Loucy (cell line): ENCODE results near the gene IGSF8.

Source experiments
- H2AFZ ChIP-seq: fragments of 200-600 bp; sonication (generic); 2 replicates; pipeline ENCODE4 v1.6.0; 2016; ENCODE audit warnings: antibody characterized with exemption, mild to moderate bottlenecking, low read length, moderate library complexity
- H3F3A ChIP-seq: fragments of 200-600 bp; 2 replicates; pipeline ENCODE4 v1.6.0; 2016; ENCODE audit warnings: antibody characterized with exemption, low read depth, mild to moderate bottlenecking
- H3K27me3 ChIP-seq: fragments of 200-600 bp; sonication (generic); 2 replicates; pipeline ENCODE4 v1.6.1; 2014; ENCODE audit warnings: low read length, mild to moderate bottlenecking; ENCODE audit not compliant: insufficient read depth, poor library complexity, severe bottlenecking
- H3K36me3 ChIP-seq: fragments of 200-600 bp; sonication (generic); 2 replicates; pipeline ENCODE4 v1.6.1; 2016; ENCODE audit warnings: low read length; ENCODE audit not compliant: insufficient read depth
- H3K4me1 ChIP-seq: fragments of 200-600 bp; sonication (generic); 2 replicates; pipeline ENCODE4 v1.5.1; 2014; ENCODE audit warnings: low read length, mild to moderate bottlenecking; ENCODE audit not compliant: insufficient read depth, poor library complexity, severe bottlenecking
- H3K4me2 ChIP-seq: fragments of 200-600 bp; sonication (generic); 2 replicates; pipeline ENCODE4 v1.6.0; 2014; ENCODE audit warnings: antibody characterized with exemption, low read length, low read depth, mild to moderate bottlenecking; ENCODE audit not compliant: poor library complexity, severe bottlenecking
- H3K4me3 ChIP-seq: fragments of 200-600 bp; sonication (generic); 2 replicates; pipeline ENCODE4 v1.5.1; 2014; ENCODE audit warnings: low read length, mild to moderate bottlenecking, mixed read lengths; ENCODE audit not compliant: poor library complexity, severe bottlenecking
- H3K79me2 ChIP-seq: fragments of 200-600 bp; sonication (generic); 2 replicates; pipeline ENCODE4 v1.6.1; 2014; ENCODE audit warnings: low read length; ENCODE audit not compliant: insufficient read depth
- H3K9ac ChIP-seq: fragments of 200-600 bp; sonication (generic); 2 replicates; pipeline ENCODE4 v1.6.0; 2014; ENCODE audit warnings: mild to moderate bottlenecking, low read depth, low read length, moderate library complexity; ENCODE audit not compliant: poor library complexity, severe bottlenecking
- H3K9me2 ChIP-seq: fragments of 200-600 bp; sonication (generic); replicated peaks from 2 replicates; pipeline ENCODE4 v1.6.1; 2016; ENCODE audit warnings: low read depth, low read length, mixed read lengths
- H3K9me3 ChIP-seq: fragments of 200-600 bp; sonication (generic); 2 replicates; pipeline ENCODE4 v1.6.1; 2014; ENCODE audit warnings: mild to moderate bottlenecking, antibody characterized with exemption, low read length, low read depth; ENCODE audit not compliant: insufficient read depth
- H4K20me1 ChIP-seq: fragments of 200-600 bp; sonication (generic); 2 replicates; pipeline ENCODE4 v1.6.0; 2014; ENCODE audit warnings: antibody characterized with exemption, low read length, mild to moderate bottlenecking; ENCODE audit not compliant: insufficient read depth, poor library complexity, severe bottlenecking
- CTCF ChIP-seq: fragments of 200-600 bp; sonication (generic); conservative IDR thresholded peaks from 2 replicates; pipeline ENCODE4 v1.5.1; 2014; ENCODE audit warnings: mild to moderate bottlenecking, antibody characterized with exemption, low read length
- EZH2phosphoT487 ChIP-seq: fragments of 200-600 bp; IDR thresholded peaks from 2 replicates; pipeline ENCODE4 v1.6.1; 2018; ENCODE audit warnings: antibody characterized with exemption, mild to moderate bottlenecking, moderate library complexity, borderline replicate concordance

Gene IGSF8

GRCh38 chr1:160082487-160082886, 15.9 kb downstream of the IGSF8 start:
- H3K4me3 ChIP-seq, result no peak overlapping the region
- H3K27me3 ChIP-seq, result no peaks in the 10 kb centered on the region
- H3K79me2 ChIP-seq, result no peaks in the 10 kb centered on the region
- H3K4me1 ChIP-seq, result no peaks in the 10 kb centered on the region
- no peak overlapping the region for H3K4me2 ChIP-seq
- TF ChIP-seq EZH2phosphoT487, result no peak
- TF ChIP-seq CTCF, result no peak
- no peak overlapping the region for H3K9ac ChIP-seq
- no peaks in the 10 kb centered on the region for H3K36me3 ChIP-seq
- no peak overlapping the region for H2AFZ ChIP-seq
- H3F3A ChIP-seq, result no peaks in the 10 kb centered on the region
- no peaks in the 10 kb centered on the region for H4K20me1 ChIP-seq
- no peaks in the 10 kb centered on the region for H3K9me2 ChIP-seq
- H3K9me3 ChIP-seq, result no peaks in the 10 kb centered on the region

GRCh38 chr1:160081261-160081936, 17.0 kb downstream of the IGSF8 start, which contains the start of gene KCNJ9:
TSS of gene KCNJ9 (plus strand) at chr1:160081538. CDS start at chr1:160084031, 2,493 bp downstream.
- Histone ChIP-seq H3K36me3 (no peaks in the 10 kb centered on the region), H3K27me3 (no peaks in the 10 kb centered on the region), H3K4me3 (no peak within 1 kb of the TSS), H3K4me2 (no peak within 1 kb of the TSS), H3K79me2 (no peaks in the 10 kb centered on the region), H2AFZ (no peak within 1 kb of the TSS), H3F3A (no peaks in the 10 kb centered on the region), H3K9me2 (no peaks in the 10 kb centered on the region), H3K9me3 (no peaks in the 10 kb centered on the region), H3K9ac (no peak within 1 kb of the TSS), H4K20me1 (no peaks in the 10 kb centered on the region), H3K4me1 (no peaks in the 10 kb centered on the region)
- TF ChIP-seq EZH2phosphoT487, result no peak
- no peak for TF ChIP-seq CTCF

- H3K4me3 ChIP-seq, result no peak overlapping the region
- H3K4me1 ChIP-seq, result no peaks in the 10 kb centered on the region
- no peak overlapping the region for H3K9ac ChIP-seq
- H3F3A ChIP-seq, result no peaks in the 10 kb centered on the region
- TF ChIP-seq CTCF (no peak), EZH2phosphoT487 (no peak)
- H3K36me3 ChIP-seq, result no peaks in the 10 kb centered on the region
- H3K79me2 ChIP-seq, result no peaks in the 10 kb centered on the region
- H3K9me2 ChIP-seq, result no peaks in the 10 kb centered on the region
- H3K4me2 ChIP-seq, result no peak overlapping the region
- no peak overlapping the region for H2AFZ ChIP-seq
- H3K9me3 ChIP-seq, result no peaks in the 10 kb centered on the region
- H3K27me3 ChIP-seq, result no peaks in the 10 kb centered on the region
- H4K20me1 ChIP-seq, result no peaks in the 10 kb centered on the region
Measured at GRCh38 chr1:160080381-160081100, 17.9 kb downstream of the IGSF8 start.
